H1 (cell line): ENCODE results near the gene MACF1. TPM values are rescaled to one million over a fixed set of nuclear protein-coding genes. Genes with fewer than 3 reads are reported as not detected.

Source experiments
- CTCF ChIA-PET: fragments of 300-600 bp; sonication (Branson Sonifier 250); formaldehyde crosslinking; loops from one replicate; lab custom pipeline; 2021; ENCODE audit not compliant: partially characterized antibody; lab: Charles Lee
- POLR2A ChIA-PET: fragments of 300-600 bp; sonication (Branson Sonifier 250); formaldehyde crosslinking; loops from one replicate; lab custom pipeline; 2021; ENCODE audit warnings: inconsistent platforms; ENCODE audit not compliant: partially characterized antibody; lab: Charles Lee
- DNase-seq, 2 experiments: peaks; one replicate each; pipeline versions ENCODE4 v3.0.0 to v3.0.0-alpha.2; 2010 to 2022; ENCODE audit warnings: low spot score in 2 of 2, low read depth in 1 of 2, mixed read lengths in 1 of 2
- FAIRE-seq: peaks from 2 replicates; lab custom pipeline; 2011; peaks lifted over from hg19 to GRCh38; lab: Jason Lieb, UNC
- H2AFZ ChIP-seq: 2 replicates; pipeline ENCODE4 v1.8.1; 2012; ENCODE audit warnings: low read length, inconsistent platforms
- H2AK5ac ChIP-seq: 2 replicates; pipeline ENCODE4 v1.6.1; 2013; ENCODE audit warnings: low read depth, low read length
- H2BK120ac ChIP-seq: replicated peaks from 2 replicates; pipeline ENCODE3; 2013; ENCODE audit warnings: low read depth, low read length, inconsistent platforms
- H2BK12ac ChIP-seq: 2 replicates; pipeline ENCODE4 v1.6.1; 2013; ENCODE audit warnings: low read depth, low read length
- H2BK15ac ChIP-seq: 2 replicates; pipeline ENCODE4 v1.6.1; 2013; ENCODE audit warnings: low read length
- H2BK20ac ChIP-seq: 2 replicates; pipeline ENCODE4 v1.6.1; 2013; ENCODE audit warnings: low read length
- H2BK5ac ChIP-seq: 2 replicates; pipeline ENCODE4 v1.6.1; 2013; ENCODE audit warnings: low read depth, low read length
- H3K14ac ChIP-seq: 2 replicates; pipeline ENCODE4 v1.6.1; 2013; ENCODE audit warnings: inconsistent platforms; ENCODE audit not compliant: insufficient read length
- H3K18ac ChIP-seq: 2 replicates; pipeline ENCODE4 v1.6.1; 2013; ENCODE audit warnings: low read length; ENCODE audit errors: extremely low read depth
- H3K23ac ChIP-seq: 2 replicates; pipeline ENCODE4 v1.6.1; 2013; ENCODE audit warnings: inconsistent platforms; ENCODE audit not compliant: insufficient read length
- H3K23me2 ChIP-seq: 2 replicates; pipeline ENCODE4 v1.6.1; 2013; ENCODE audit warnings: low read depth, low read length
- H3K27ac ChIP-seq: 2 replicates; pipeline ENCODE4 v1.6.1; 2011; ENCODE audit warnings: low read depth, low read length, inconsistent platforms
- H3K27me3 ChIP-seq, 4 experiments: replicated peaks in 1 of 4; 1 replicate in 1 of 4; 2 replicates in 3 of 4; pipeline versions ENCODE4 v1.6.1 to v1.8.1; 2011 to 2013; ENCODE audit warnings: low read length in 3 of 4, mild to moderate bottlenecking in 3 of 4, inconsistent platforms in 2 of 4, mixed read lengths in 2 of 4, moderate library complexity in 1 of 4; ENCODE audit not compliant: control insufficient read depth in 3 of 4, insufficient read depth in 3 of 4; ENCODE audit errors: extremely low read depth in 1 of 4
- H3K36me3 ChIP-seq, 4 experiments: 2 replicates each; pipeline versions ENCODE4 v1.6.1 to v1.8.1; 2011 to 2013; ENCODE audit warnings: mild to moderate bottlenecking in 4 of 4, low read length in 3 of 4, moderate library complexity in 2 of 4, control low read depth in 1 of 4, inconsistent platforms in 1 of 4; ENCODE audit not compliant: insufficient read depth in 4 of 4, control insufficient read depth in 2 of 4
- H3K4ac ChIP-seq: replicated peaks from 2 replicates; pipeline ENCODE3; 2013; ENCODE audit warnings: low read length, low read depth, mixed read lengths, inconsistent platforms; ENCODE audit not compliant: insufficient read length
- H3K4me1 ChIP-seq, 4 experiments: replicated peaks in 1 of 4; 1 replicate in 1 of 4; 2 replicates in 3 of 4; pipeline versions ENCODE4 v1.6.1 to v1.8.1; 2011 to 2013; ENCODE audit warnings: low read length in 3 of 4, inconsistent platforms in 2 of 4, mixed read lengths in 1 of 4; ENCODE audit not compliant: insufficient read depth in 4 of 4, control insufficient read depth in 3 of 4
- H3K4me2 ChIP-seq, 2 experiments: 2 replicates each; pipeline versions ENCODE4 v1.6.1 to v1.8.1; 2011 to 2013; ENCODE audit warnings: low read depth in 2 of 2, low read length in 2 of 2, control low read depth in 1 of 2, inconsistent platforms in 1 of 2, mild to moderate bottlenecking in 1 of 2; ENCODE audit not compliant: insufficient read depth in 1 of 2
- H3K4me3 ChIP-seq, 4 experiments: fragments of 200-600, 300-600 bp in 1 of 4; sonication (generic), shearing (Covaris generic), sonication (Bioruptor Twin) in 1 of 4; 2 replicates each; pipeline versions ENCODE4 v1.5.1 to v1.8.1; 2011 to 2016; ENCODE audit warnings: low read length in 4 of 4, low read depth in 3 of 4, control low read depth in 2 of 4, inconsistent platforms in 2 of 4, mild to moderate bottlenecking in 2 of 4, mixed read lengths in 1 of 4, moderate library complexity in 1 of 4; ENCODE audit not compliant: insufficient read depth in 2 of 4; ENCODE audit errors: extremely low read depth in 1 of 4
- H3K56ac ChIP-seq: replicated peaks from 2 replicates; pipeline ENCODE3; 2013; ENCODE audit warnings: low read depth, mild to moderate bottlenecking, mixed read lengths, low read length, inconsistent platforms; ENCODE audit not compliant: insufficient read length
- H3K79me1 ChIP-seq: 2 replicates; pipeline ENCODE4 v1.6.1; 2013; ENCODE audit warnings: low read depth, low read length, control low read depth
- H3K79me2 ChIP-seq, 2 experiments: 2 replicates each; pipeline versions ENCODE4 v1.6.1 to v1.8.1; 2012 to 2013; ENCODE audit warnings: low read length in 2 of 2, mild to moderate bottlenecking in 2 of 2, inconsistent platforms in 1 of 2; ENCODE audit not compliant: insufficient read depth in 2 of 2, control insufficient read depth in 1 of 2
- H3K9ac ChIP-seq, 4 experiments: replicated peaks in 1 of 4; 1 replicate in 1 of 4; 2 replicates in 3 of 4; pipeline versions ENCODE4 v1.6.1 to v1.8.1; 2011 to 2013; ENCODE audit warnings: low read depth in 3 of 4, low read length in 3 of 4, control low read depth in 2 of 4, mild to moderate bottlenecking in 2 of 4, moderate library complexity in 2 of 4, inconsistent platforms in 1 of 4; ENCODE audit errors: extremely low read depth in 1 of 4
- H3K9me3 ChIP-seq, 2 experiments: 2 replicates each; pipeline versions ENCODE4 v1.6.1 to v1.8.1; 2012 to 2013; ENCODE audit warnings: mild to moderate bottlenecking in 2 of 2, moderate library complexity in 2 of 2, control low read depth in 1 of 2, inconsistent platforms in 1 of 2, low read depth in 1 of 2, low read length in 1 of 2, mixed read lengths in 1 of 2; ENCODE audit not compliant: insufficient read depth in 2 of 2
- H4K20me1 ChIP-seq, 2 experiments: replicated peaks in 1 of 2; 2 replicates each; pipeline versions ENCODE3 to v1.8.1; 2011 to 2013; ENCODE audit warnings: inconsistent platforms in 2 of 2, low read length in 2 of 2, mild to moderate bottlenecking in 1 of 2; ENCODE audit not compliant: insufficient read depth in 2 of 2, control insufficient read depth in 1 of 2
- H4K5ac ChIP-seq: 2 replicates; pipeline ENCODE4 v1.6.1; 2013; ENCODE audit warnings: low read length, low read depth, mixed read lengths, inconsistent platforms; ENCODE audit not compliant: insufficient read length
- H4K8ac ChIP-seq: 2 replicates; pipeline ENCODE4 v1.8.0; 2013; ENCODE audit warnings: mild to moderate bottlenecking, moderate library complexity, low read length, inconsistent platforms; ENCODE audit not compliant: insufficient read depth; ENCODE audit errors: extremely low read depth
- H4K91ac ChIP-seq: replicated peaks from 2 replicates; pipeline ENCODE3; 2013; ENCODE audit warnings: low read length, mixed read lengths, inconsistent platforms; ENCODE audit not compliant: insufficient read length
- BACH1 ChIP-seq: IDR thresholded peaks from 2 replicates; pipeline ENCODE4 v1.6.1; 2012; ENCODE audit warnings: low read length, improper control_type of control experiment
- CBX8 ChIP-seq: fragments of 300-800, 300-1000 bp; sonication (generic); IDR thresholded peaks from 2 replicates; pipeline ENCODE4 v1.7.1; 2016; ENCODE audit warnings: low read depth, low read length, borderline replicate concordance
- EP300 ChIP-seq, 2 experiments: IDR thresholded peaks; 1 replicate in 1 of 2; 2 replicates in 1 of 2; pipeline ENCODE4 v1.6.1; 2011 to 2012; ENCODE audit warnings: low read depth in 2 of 2, low read length in 2 of 2, mild to moderate bottlenecking in 2 of 2, borderline replicate concordance in 1 of 2, inconsistent platforms in 1 of 2, moderate library complexity in 1 of 2
- HDAC2 ChIP-seq, 2 experiments: fragments of 300-600 bp in 1 of 2; sonication (generic) in 1 of 2; IDR thresholded peaks; 2 replicates each; pipeline ENCODE4 v1.6.1; 2011 to 2012; ENCODE audit warnings: low read depth in 2 of 2, low read length in 2 of 2, mild to moderate bottlenecking in 2 of 2, moderate library complexity in 2 of 2, borderline replicate concordance in 1 of 2, inconsistent platforms in 1 of 2
- TCF12 ChIP-seq: IDR thresholded peaks from 2 replicates; pipeline ENCODE4 v1.6.1; 2011; ENCODE audit warnings: low read depth, mild to moderate bottlenecking, low read length
- TEAD4 ChIP-seq: IDR thresholded peaks from 2 replicates; pipeline ENCODE4 v1.6.1; 2012; ENCODE audit warnings: low read depth, low read length, inconsistent platforms, mixed read lengths
- WGBS, 2 experiments: shearing (Covaris generic) in 1 of 2; methylation state at CpG; one replicate each; pipeline versions ENCODE4 v1.1.6 to v1.1.7; 2013 to 2015; ENCODE audit warnings: low lambda C conversion rate in 2 of 2, mixed read lengths in 2 of 2, inconsistent platforms in 1 of 2, low coverage in 1 of 2, missing lambda C conversion rate in 1 of 2; ENCODE audit not compliant: insufficient replicate concordance in 2 of 2, insufficient coverage in 1 of 2, insufficient read length in 1 of 2; ENCODE audit errors: extremely low coverage in 1 of 2, missing lambda C conversion rate in 1 of 2; 5-methylcytosine and 5-hydroxymethylcytosine counted together
- polyA plus RNA-seq, 7 experiments: library from polyadenylated mRNA; depleted of rRNA in 3 of 7; stranded (reverse) in 5 of 7; unstranded in 2 of 7; fragments of >200 nt in 5 of 7; fragments of 200-250 nt in 2 of 7; gene quantifications; 1 replicate in 5 of 7; 2 replicates in 1 of 7; 4 replicates in 1 of 7; pipeline versions ENCODE4 v1.2.1 to v1.2.3, GENCODE V29; 2011 to 2013; ENCODE audit warnings: missing spikeins in 2 of 7, mixed read lengths in 2 of 7
- total RNA-seq: library from RNA; stranded (reverse); fragmentation: NEBNext Ultra II Directional; extraction: Animal tissue kit (Norgen Biotek cat#: 25700); gene quantifications from 2 replicates; pipeline ENCODE4 v1.2.1, GENCODE V29; 2021

Gene MACF1
- total and polyA plus RNA-seq, 2 of the 8 experiments (the other 6 are each of a cell fraction or from before 2014, with no cell fraction given): 59.8 to 285 TPM

GRCh38 chr1:39337067-39337466 is 132.6 kb downstream of the MACF1 start:
- H3K27me3 ChIP-seq: no peaks in the 10 kb centered on the region
- FAIRE-seq (no peak), DNase-seq (no peak)
- no peak overlapping the region for H3K9ac ChIP-seq
- no peak overlapping the region for H3K56ac ChIP-seq
- no peak overlapping the region for H4K5ac ChIP-seq
- H2AFZ ChIP-seq: no peak overlapping the region
- H4K8ac ChIP-seq: no peak overlapping the region
- POLR2A ChIA-PET: no interaction called here
- H2BK12ac ChIP-seq: no peak overlapping the region
- CTCF ChIA-PET: interaction anchor here (0.9 kb wide), 1 partner anchor 145 kb away, joined by 3 read pairs; no protein-coding TSS in a partner anchor
- no peak overlapping the region for H3K18ac ChIP-seq
- H3K23ac ChIP-seq: no peak overlapping the region
- no peak overlapping the region for H2BK20ac ChIP-seq
- H4K20me1 ChIP-seq: peaks cover 0 to 2% of the 10 kb centered on the region in 2 experiments
- H2BK120ac ChIP-seq: no peak overlapping the region
- 100% methylated on average over 3 of the region's 3 CpGs; no CpG with 5 or more reads in 1 of the 2 experiments for WGBS, 2 experiments
- no peak overlapping the region for H3K4me2 ChIP-seq
- no peak overlapping the region for H2BK5ac ChIP-seq
- H3K14ac ChIP-seq: no peak overlapping the region
- H4K91ac ChIP-seq: no peak overlapping the region
- no peak overlapping the region for H3K27ac ChIP-seq
- no peaks in the 10 kb centered on the region for H3K79me2 ChIP-seq
- no peaks in the 10 kb centered on the region for H3K79me1 ChIP-seq
- no peak overlapping the region for H2AK5ac ChIP-seq
- no peaks in the 10 kb centered on the region for H3K23me2 ChIP-seq
- H3K9me3 ChIP-seq: no peaks in the 10 kb centered on the region
- H3K4me1 ChIP-seq: no peaks in the 10 kb centered on the region
- H3K4me3 ChIP-seq: no peak overlapping the region
- no peak for TF ChIP-seq EP300 (IDR thresholded peaks at IDR 0.05; ENCODE audit: borderline replicate concordance in 1 of 2, low read depth in 2 of 2, low read length in 2 of 2)
- TF ChIP-seq BACH1: no peak
- no peak for TF ChIP-seq HDAC2 (IDR thresholded peaks at IDR 0.05; ENCODE audit: borderline replicate concordance in 1 of 2, low read depth in 2 of 2, low read length in 2 of 2)
- TF ChIP-seq TCF12: no peak
- TF ChIP-seq CBX8: no peak
- TF ChIP-seq TEAD4: no peak
- TF ChIP-seq, all 59 proteins: peak for 0
- no peak overlapping the region for H2BK15ac ChIP-seq
- H3K4ac ChIP-seq: no peak overlapping the region
- H3K36me3 ChIP-seq: peaks cover 20 to 70% (median 48%) of the 10 kb centered on the region in 4 experiments
